Breast epithelium (tissue), 4 donors: ENCODE data around the gene TMTC1. TPM values are rescaled to one million over a fixed set of nuclear protein-coding genes. Genes with fewer than 3 reads are reported as not detected.
A peak's percentile ranks its signal among the peaks of the same experiment; 100 is the strongest.

Experiments
- DNase-seq, 2 donors: peaks; one replicate each; pipeline ENCODE4 v3.0.0-alpha.2; 2019; ENCODE audit warnings: low spot score in 2 of 2
- H3K27ac ChIP-seq, 2 donors: fragments of 200-600 bp; sonication (generic) in 1 of 2; one replicate each; pipeline ENCODE4 v1.5.1; 2016 to 2019; ENCODE audit warnings: mild to moderate bottlenecking in 1 of 2
- H3K27me3 ChIP-seq, 2 donors: fragments of 200-600 bp; sonication (generic) in 1 of 2; one replicate each; pipeline versions ENCODE4 v1.5.1 to v1.6.0; 2017 to 2019; ENCODE audit warnings: control low read depth in 1 of 2, mild to moderate bottlenecking in 1 of 2
- H3K36me3 ChIP-seq: fragments of 200-600 bp; one replicate; pipeline ENCODE4 v1.5.1; 2019
- H3K4me1 ChIP-seq, 2 donors: fragments of 200-600 bp; sonication (generic); one replicate each; pipeline ENCODE4 v1.5.1; 2016 to 2019; ENCODE audit warnings: control low read depth in 1 of 2
- H3K4me3 ChIP-seq, 3 donors: fragments of 200-600 bp; sonication (generic); 1 replicate in 2 of 3; 2 replicates in 1 of 3; pipeline ENCODE4 v1.5.1; 2016 to 2019; ENCODE audit warnings: mild to moderate bottlenecking in 3 of 3, moderate library complexity in 2 of 3
- H3K9me3 ChIP-seq, 2 donors: fragments of 200-600 bp; sonication (generic) in 1 of 2; one replicate each; pipeline ENCODE4 v1.5.1; 2016 to 2019; ENCODE audit warnings: control low read depth in 1 of 2
- CTCF ChIP-seq, 3 donors: fragments of 450-650 bp; IDR thresholded peaks; one replicate each; pipeline ENCODE4 v1.5.1; 2016 to 2017; ENCODE audit warnings: antibody characterized with exemption in 3 of 3, mild to moderate bottlenecking in 3 of 3, moderate library complexity in 3 of 3
- POLR2A ChIP-seq: fragments of 450-650 bp; IDR thresholded peaks from one replicate; pipeline ENCODE4 v1.6.1; 2016; ENCODE audit warnings: antibody characterized with exemption, mild to moderate bottlenecking, moderate library complexity
- POLR2AphosphoS5 ChIP-seq, 3 donors: sonication (generic); formaldehyde crosslinking; IDR thresholded peaks; one replicate each; pipeline ENCODE4 v1.6.1; 2017; ENCODE audit warnings: antibody characterized with exemption in 3 of 3
- intact Hi-C: fragments of 100-400 bp; cut with DNase I; formaldehyde crosslinking; loops from one replicate; pipeline ENCODE4 v1.15.1; 2023; ENCODE audit warnings: low total_unique reads
- total RNA-seq, 3 donors: library from RNA; depleted of rRNA; stranded (reverse); fragments of >200 nt; gene quantifications; one replicate each; pipeline ENCODE4 v1.1.0, GENCODE V29; 2016

TMTC1 gene
- total RNA-seq, 3 donors from 2014 or later = 49.9 to 87.2 (median 71.8) TPM

- TF ChIP-seq POLR2AphosphoS5 (IDR thresholded peaks at IDR 0.05) (no peak), CTCF (IDR thresholded peaks at IDR 0.05) (no peak), POLR2A (no peak)
- Histone ChIP-seq H3K36me3 (no peaks in the 10 kb centered on the region), H3K27ac (peak overlapping the region; percentile 56 to 68), H3K4me1 (no peaks in the 10 kb centered on the region), H3K27me3 (no peaks in the 10 kb centered on the region), H3K4me3 (peak overlapping the region in 1 of 3 donors; percentile 12), H3K9me3 (no peaks in the 10 kb centered on the region)
- DNase-seq = no peak
- intact Hi-C loops = no loop called here
Observed at GRCh38 chr12:29741342-29742241, 42.1 kb downstream of the TMTC1 start.

- intact Hi-C loops = no loop called here
Observed at GRCh38 chr12:29739279-29739991, 44.3 kb downstream of the TMTC1 start.

GRCh38 chr12:29738365-29738764 is 45.4 kb downstream of the TMTC1 start:
- Histone ChIP-seq H3K27me3 (no peaks in the 10 kb centered on the region), H3K36me3 (no peaks in the 10 kb centered on the region), H3K9me3 (no peaks in the 10 kb centered on the region), H3K27ac (no peak overlapping the region), H3K4me3 (no peak overlapping the region), H3K4me1 (no peaks in the 10 kb centered on the region)
- intact Hi-C loops = no loop called here
- no peak for TF ChIP-seq POLR2A
- TF ChIP-seq POLR2AphosphoS5 (IDR thresholded peaks at IDR 0.05) = no peak
- no peak for TF ChIP-seq CTCF (IDR thresholded peaks at IDR 0.05)
- no peak for DNase-seq

More at GRCh38 chr12:29739279-29739991, 44.3 kb downstream of the TMTC1 start:
- Histone ChIP-seq H3K4me1 (no peaks in the 10 kb centered on the region), H3K36me3 (no peaks in the 10 kb centered on the region), H3K27me3 (no peaks in the 10 kb centered on the region), H3K9me3 (no peaks in the 10 kb centered on the region), H3K27ac (no peak overlapping the region), H3K4me3 (no peak overlapping the region)
- no peak for DNase-seq
- no peak for TF ChIP-seq POLR2AphosphoS5 (IDR thresholded peaks at IDR 0.05)
- TF ChIP-seq CTCF (IDR thresholded peaks at IDR 0.05) = no peak
- TF ChIP-seq POLR2A = no peak

GRCh38 chr12:29737644-29738043 is 46.1 kb downstream of the TMTC1 start:
- DNase-seq = no peak
- H3K4me3 ChIP-seq = no peak overlapping the region
- no peaks in the 10 kb centered on the region for H3K4me1 ChIP-seq
- TF ChIP-seq CTCF (IDR thresholded peaks at IDR 0.05) = no peak
- TF ChIP-seq POLR2A = no peak
- TF ChIP-seq POLR2AphosphoS5 (IDR thresholded peaks at IDR 0.05) = no peak
- no peak overlapping the region for H3K27ac ChIP-seq
- H3K9me3 ChIP-seq = no peaks in the 10 kb centered on the region
- H3K27me3 ChIP-seq = no peaks in the 10 kb centered on the region
- intact Hi-C loops = no loop called here
- H3K36me3 ChIP-seq = no peaks in the 10 kb centered on the region

- H3K27me3 ChIP-seq = no peaks in the 10 kb centered on the region
- H3K36me3 ChIP-seq = no peaks in the 10 kb centered on the region
- DNase-seq = no peak
- H3K27ac ChIP-seq = no peak overlapping the region
- no peaks in the 10 kb centered on the region for H3K9me3 ChIP-seq
- no peaks in the 10 kb centered on the region for H3K4me1 ChIP-seq
- no peak overlapping the region for H3K4me3 ChIP-seq
- intact Hi-C loops = no loop called here
- no peak for TF ChIP-seq POLR2A
- no peak for TF ChIP-seq CTCF (IDR thresholded peaks at IDR 0.05)
- TF ChIP-seq POLR2AphosphoS5 (IDR thresholded peaks at IDR 0.05) = no peak
Observed at GRCh38 chr12:29735604-29736003, 48.1 kb downstream of the TMTC1 start.
